Stimulated activated CD8-positive, alpha-beta memory T cell treated with anti-CD3 and anti-CD28 coated beads, Interleukin-12 subunit alpha, Interleukin-12 subunit beta, amount 100 ng/mL, for 24 hours (primary cell): ENCODE measurements around the gene LIPN.

ENCODE experiments used
- DNase-seq: peaks from one replicate; pipeline ENCODE4 v3.0.0-alpha.2; 2020; ENCODE audit errors: extremely low read depth

The LIPN gene

DNA sequence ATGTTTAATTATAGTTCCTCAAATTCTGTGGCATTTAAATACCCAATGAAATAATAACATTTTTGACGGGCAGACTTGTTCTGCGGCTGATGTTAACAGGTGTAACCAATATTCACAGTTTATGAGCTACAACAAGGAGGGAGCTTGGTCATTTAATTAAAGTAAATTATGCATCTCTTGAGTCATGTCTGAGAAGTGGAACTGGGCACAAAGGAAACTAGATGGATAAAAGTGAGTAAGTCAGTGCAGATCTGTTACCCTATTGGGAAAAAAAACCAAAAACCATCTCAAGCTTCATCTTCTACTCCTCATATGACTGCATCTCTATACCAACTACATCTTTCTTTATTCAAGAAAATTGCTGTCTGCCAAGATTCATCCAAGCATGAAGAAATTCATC, 67.9 kb downstream of the LIPN start:
- no peak for DNase-seq

DNA sequence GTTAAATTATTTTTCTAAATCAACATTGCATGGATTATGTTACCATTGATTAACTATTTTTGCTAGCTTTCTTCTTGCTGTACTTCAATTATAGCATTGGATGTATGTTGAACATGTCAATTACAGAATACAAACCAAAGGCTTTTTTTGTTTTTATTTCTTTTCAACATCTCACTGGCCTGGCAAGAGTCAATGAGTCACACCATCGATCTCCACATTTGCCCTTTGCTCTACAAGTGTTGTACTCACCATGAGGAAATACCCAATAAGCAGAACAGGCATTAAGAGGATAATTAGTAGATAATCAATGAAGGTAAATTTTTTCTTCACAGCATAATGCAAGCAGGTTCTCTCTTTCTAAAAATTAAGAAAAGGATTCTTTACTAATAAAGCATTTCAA, 68.5 kb downstream of the LIPN start:
- no peak for DNase-seq
